IMR-90 (cell line): ENCODE data around the gene TBC1D32. TPM values are rescaled to one million over a fixed set of nuclear protein-coding genes. Genes with fewer than 3 reads are reported as not detected.

ENCODE experiments used
- ATAC-seq: fragments of 200-7000 bp; cut with Tn5 transposase; 2 replicates; pipeline ENCODE4 v1.9.1; 2020; ENCODE audit warnings: low read depth, mild to moderate bottlenecking, moderate library complexity
- BruUV-seq: library from RNA; stranded (reverse); fragments of 400-500 nt; replicated peaks from 2 replicates; lab custom pipeline; 2021; lab: Mats Ljungman, UMichigan
- CTCF ChIA-PET: fragments of 300-600 bp; formaldehyde crosslinking; extraction: SDS; loops from one replicate; lab custom pipeline; 2021; ENCODE audit warnings: antibody characterized with exemption; lab: Yijun Ruan, JAX
- POLR2A ChIA-PET: fragments of 300-600 bp; sonication (Branson Sonifier 250); formaldehyde crosslinking; loops from one replicate; lab custom pipeline; 2022; ENCODE audit warnings: antibody characterized with exemption; ENCODE audit not compliant: unreplicated experiment; lab: Charles Lee
- DNase-seq: peaks from one replicate; pipeline ENCODE4 v3.0.0; 2013
- H2AFZ ChIP-seq: replicated peaks from 2 replicates; pipeline ENCODE3; 2013; ENCODE audit warnings: low read length, mild to moderate bottlenecking; ENCODE audit not compliant: poor library complexity
- H2AK5ac ChIP-seq: 2 replicates; pipeline ENCODE4 v1.6.1; 2013; ENCODE audit warnings: low read depth, low read length, inconsistent platforms
- H2AK9ac ChIP-seq: replicated peaks from 2 replicates; pipeline ENCODE3; 2013; ENCODE audit warnings: mild to moderate bottlenecking, low read depth, low read length, moderate library complexity; ENCODE audit not compliant: poor library complexity
- H2BK120ac ChIP-seq: 2 replicates; pipeline ENCODE4 v1.6.1; 2013; ENCODE audit warnings: low read depth, low read length, inconsistent platforms
- H2BK15ac ChIP-seq: 3 replicates; pipeline ENCODE4 v1.6.1; 2013; ENCODE audit warnings: low read depth, low read length, inconsistent platforms
- H2BK20ac ChIP-seq: 2 replicates; pipeline ENCODE4 v1.6.1; 2013; ENCODE audit warnings: low read depth, mild to moderate bottlenecking, inconsistent platforms, low read length, moderate library complexity
- H2BK5ac ChIP-seq: 2 replicates; pipeline ENCODE4 v1.6.1; 2013; ENCODE audit warnings: mild to moderate bottlenecking, low read depth, low read length, inconsistent platforms; ENCODE audit not compliant: poor library complexity, severe bottlenecking
- H3K14ac ChIP-seq: replicated peaks from 2 replicates; pipeline ENCODE4 v1.6.1; 2013; ENCODE audit warnings: low read depth, low read length, inconsistent platforms
- H3K18ac ChIP-seq: 2 replicates; pipeline ENCODE4 v1.6.1; 2013; ENCODE audit warnings: low read depth, low read length, control low read depth
- H3K23ac ChIP-seq: 2 replicates; pipeline ENCODE4 v1.6.1; 2013; ENCODE audit warnings: low read depth, low read length, inconsistent platforms
- H3K27ac ChIP-seq: 2 replicates; pipeline ENCODE4 v1.5.1; 2013; ENCODE audit warnings: mild to moderate bottlenecking, control low read depth, low read length; ENCODE audit not compliant: insufficient read depth
- H3K27me3 ChIP-seq: 2 replicates; pipeline ENCODE4 v1.6.1; 2013; ENCODE audit warnings: low read length; ENCODE audit not compliant: control insufficient read depth, insufficient read depth
- H3K36me3 ChIP-seq: 2 replicates; pipeline ENCODE4 v1.6.1; 2013; ENCODE audit warnings: low read length, mixed read lengths; ENCODE audit not compliant: control insufficient read depth, insufficient read depth
- H3K4ac ChIP-seq: 2 replicates; pipeline ENCODE4 v1.6.1; 2013; ENCODE audit warnings: low read depth, low read length, inconsistent platforms
- H3K4me1 ChIP-seq: 2 replicates; pipeline ENCODE4 v1.6.1; 2013; ENCODE audit warnings: low read length, mixed read lengths; ENCODE audit not compliant: control insufficient read depth, insufficient read depth
- H3K4me2 ChIP-seq: 2 replicates; pipeline ENCODE4 v1.6.1; 2013; ENCODE audit warnings: low read depth, mild to moderate bottlenecking, control low read depth, low read length, moderate library complexity
- H3K4me3 ChIP-seq: 2 replicates; pipeline ENCODE4 v1.5.1; 2013; ENCODE audit warnings: low read depth, mild to moderate bottlenecking, control low read depth, low read length, moderate library complexity; ENCODE audit not compliant: insufficient read depth
- H3K56ac ChIP-seq: 2 replicates; pipeline ENCODE4 v1.6.1; 2013; ENCODE audit warnings: low read length, inconsistent platforms; ENCODE audit not compliant: insufficient read depth; ENCODE audit errors: extremely low read depth
- H3K79me1 ChIP-seq, 2 experiments: 2 replicates each; pipeline ENCODE4 v1.6.1; 2013; ENCODE audit warnings: low read length in 2 of 2, inconsistent platforms in 1 of 2, low read depth in 1 of 2
- H3K9ac ChIP-seq: 2 replicates; pipeline ENCODE4 v1.6.1; 2013; ENCODE audit warnings: low read depth, low read length, control low read depth
- H3K9me1 ChIP-seq: 2 replicates; pipeline ENCODE4 v1.6.1; 2013; ENCODE audit warnings: low read length, inconsistent platforms; ENCODE audit not compliant: insufficient read depth
- H3K9me3 ChIP-seq: 2 replicates; pipeline ENCODE4 v1.6.1; 2013; ENCODE audit warnings: low read length; ENCODE audit not compliant: control insufficient read depth, insufficient read depth
- H4K20me1 ChIP-seq: 2 replicates; pipeline ENCODE4 v1.6.1; 2013; ENCODE audit warnings: low read length, inconsistent platforms; ENCODE audit not compliant: insufficient read depth
- H4K5ac ChIP-seq: 2 replicates; pipeline ENCODE4 v1.6.1; 2013; ENCODE audit warnings: mild to moderate bottlenecking, low read depth, low read length, control low read depth
- H4K8ac ChIP-seq, 2 experiments: 2 replicates each; pipeline ENCODE4 v1.6.1; 2013; ENCODE audit warnings: low read depth in 2 of 2, low read length in 2 of 2, control low read depth in 1 of 2, inconsistent platforms in 1 of 2
- H4K91ac ChIP-seq: 2 replicates; pipeline ENCODE4 v1.6.1; 2013; ENCODE audit warnings: low read depth, low read length, inconsistent platforms; ENCODE audit not compliant: insufficient read depth
- BHLHE40 ChIP-seq: fragments of 150-350 bp; IDR thresholded peaks from 2 replicates; pipeline ENCODE4 v1.6.1; 2016; ENCODE audit warnings: mild to moderate bottlenecking, low read depth, low read length
- CHD1 ChIP-seq: IDR thresholded peaks from 2 replicates; pipeline ENCODE4 v1.6.1; 2012; ENCODE audit warnings: low read depth, low read length, improper control_type of control experiment
- ELK1 ChIP-seq: fragments of 150-350 bp; IDR thresholded peaks from 2 replicates; pipeline ENCODE4 v1.6.1; 2016; ENCODE audit warnings: low read depth, mild to moderate bottlenecking, low read length, moderate library complexity, borderline replicate concordance
- FOS ChIP-seq: fragments of 150-350 bp; IDR thresholded peaks from 2 replicates; pipeline ENCODE4 v1.6.1; 2016; ENCODE audit warnings: low read depth, low read length
- MAFK ChIP-seq: IDR thresholded peaks from 2 replicates; pipeline ENCODE4 v1.6.1; 2012; ENCODE audit warnings: low read depth, low read length, improper control_type of control experiment
- MAZ ChIP-seq: IDR thresholded peaks from 2 replicates; pipeline ENCODE4 v1.6.1; 2012; ENCODE audit warnings: low read depth, mild to moderate bottlenecking, low read length, improper control_type of control experiment, moderate library complexity, borderline replicate concordance
- MXI1 ChIP-seq: IDR thresholded peaks from 2 replicates; pipeline ENCODE4 v1.6.1; 2012; ENCODE audit warnings: low read depth, mild to moderate bottlenecking, low read length, moderate library complexity, borderline replicate concordance
- POLR2A ChIP-seq: IDR thresholded peaks from 2 replicates; pipeline ENCODE4 v1.6.1; 2012; ENCODE audit warnings: mild to moderate bottlenecking, low read depth, low read length
- RCOR1 ChIP-seq: IDR thresholded peaks from 2 replicates; pipeline ENCODE4 v1.6.1; 2012; ENCODE audit warnings: mild to moderate bottlenecking, low read length, improper control_type of control experiment; ENCODE audit not compliant: insufficient replicate concordance
- RFX5 ChIP-seq: IDR thresholded peaks from 2 replicates; pipeline ENCODE4 v1.8.0; 2012; ENCODE audit warnings: low read depth, mild to moderate bottlenecking, low read length, moderate library complexity
- SMC3 ChIP-seq: fragments of 150-350 bp; IDR thresholded peaks from 2 replicates; pipeline ENCODE4 v1.6.1; 2016; ENCODE audit warnings: low read depth, mild to moderate bottlenecking, antibody characterized with exemption, low read length, moderate library complexity
- WGBS, 2 experiments: methylation state at CpG; one replicate each; pipeline versions ENCODE4 v1.1.5 to v1.1.7; 2013; ENCODE audit warnings: missing lambda C conversion rate in 2 of 2; ENCODE audit not compliant: insufficient read length in 1 of 2; ENCODE audit errors: extremely low coverage in 2 of 2; 5-methylcytosine and 5-hydroxymethylcytosine counted together
- dilution Hi-C: fragments of 300-500 bp; cut with HindIII; formaldehyde crosslinking; loops from one replicate; pipeline ENCODE4 v1.14.3; 2018; ENCODE audit warnings: low sequenced_read_pairs; ENCODE audit not compliant: unreplicated experiment
- in situ Hi-C: fragments of 300-500 bp; cut with MboI; formaldehyde crosslinking; loops from 3 replicates; pipeline ENCODE4 v1.14.3; 2019; ENCODE audit warnings: low sequenced_read_pairs, inconsistent platforms, mixed read lengths
- intact Hi-C: fragments of 100-400 bp; cut with micrococcal nuclease; formaldehyde crosslinking; loops from 2 replicates; pipeline ENCODE4 v1.10.0; 2022
- polyA plus RNA-seq, 3 experiments: library from polyadenylated mRNA; depleted of rRNA; stranded (reverse); fragments of >200 nt; gene quantifications; 2 replicates each; pipeline ENCODE4 v1.2.3, GENCODE V29; 2012; ENCODE audit warnings: low replicate concordance in 1 of 3
- total RNA-seq: library from RNA; depleted of rRNA; stranded (reverse); fragments of >200 nt; gene quantifications from 2 replicates; pipeline ENCODE4 v1.2.3, GENCODE V29; 2012
- TF ChIP-seq, protein P1 (sequence below): fragments of 150-350 bp; IDR thresholded peaks from 2 replicates; pipeline ENCODE4 v1.6.1; 2017; ENCODE audit warnings: mild to moderate bottlenecking, antibody characterized with exemption, low read length, low read depth
- TF ChIP-seq, protein P2 (sequence below): conservative IDR thresholded peaks from 2 replicates; pipeline ENCODE4 v1.5.1; 2012; ENCODE audit warnings: mild to moderate bottlenecking, low read depth, low read length, improper control_type of control experiment

TBC1D32 gene
- total and polyA plus RNA-seq, 2 of the 4 experiments (the other 2 are of a cell fraction): 3.0 to 7.2 TPM

GRCh38 chr6:121335087-121336008 is 1.1 kb upstream of the TBC1D32 start:
- CTCF ChIA-PET: no interaction called here
- dilution Hi-C loops: no loop called here
- DNase-seq (no peak), ATAC-seq (no peak)
- H3K23ac ChIP-seq: peak overlapping the region; percentile 100; the same call in 1 of the 2 replicates
- peak overlapping the region; percentile 92; the same call in 1 of the 2 replicates for H3K18ac ChIP-seq
- intact Hi-C loops: loop anchor here (10.0 kb wide), 1 partner anchor 1991 kb away; the partner anchor contains the start of gene MAN1A1
- POLR2A ChIA-PET: no interaction called here
- peak overlapping the region; percentile 93 for H3K27ac ChIP-seq
- H2BK20ac ChIP-seq: 0 out of 2 replicates have a peak overlapping the region, but pooled peaks have one; percentile 5
- peak overlapping the region; percentile 93; the same call in 2 of the 3 replicates for H2BK15ac ChIP-seq
- peak overlapping the region; percentile 98 to 99 for H4K8ac ChIP-seq
- H3K4me3 ChIP-seq: peak overlapping the region; percentile 71
- H3K4me2 ChIP-seq: peak overlapping the region; percentile 82
- BruUV-seq: no TSS peak
- peak overlapping the region; percentile 100 for H3K14ac ChIP-seq
- no peak overlapping the region for H2AK5ac ChIP-seq
- H2BK5ac ChIP-seq: peak overlapping the region; percentile 92
- no peaks in the 10 kb centered on the region for H3K9me3 ChIP-seq
- peak overlapping the region; percentile 99 for H3K4ac ChIP-seq
- peak overlapping the region; percentile 95 for H4K91ac ChIP-seq
- H2AFZ ChIP-seq: peak overlapping the region; percentile 99
- H3K4me1 ChIP-seq: no peaks in the 10 kb centered on the region
- H3K9me1 ChIP-seq: no peaks in the 10 kb centered on the region
- H3K36me3 ChIP-seq: no peaks in the 10 kb centered on the region
- peak overlapping the region; percentile 94 for H4K5ac ChIP-seq
- H2AK9ac ChIP-seq: peak overlapping the region; percentile 18
- in situ Hi-C loops: no loop called here
- H4K20me1 ChIP-seq: no peaks in the 10 kb centered on the region
- H3K79me1 ChIP-seq: peaks cover 4 to 6% of the 10 kb centered on the region in 2 experiments; a peak in 3 of 4 replicates
- peak overlapping the region; percentile 98 for H3K56ac ChIP-seq
- H3K9ac ChIP-seq: peak overlapping the region; percentile 90
- no peaks in the 10 kb centered on the region; the same call in 1 of the 2 replicates for H3K27me3 ChIP-seq
- H2BK120ac ChIP-seq: peak overlapping the region; percentile 98
- WGBS, 2 experiments: 89% methylated on average over 5 of the region's 13 CpGs; no CpG with 5 or more reads in 1 of the 2 experiments
- no peak for TF ChIP-seq POLR2A
- TF ChIP-seq BHLHE40: no peak
- TF ChIP-seq MAFK: no peak
- TF ChIP-seq ELK1: no peak
- no peak for TF ChIP-seq RCOR1
- TF ChIP-seq MXI1: no peak
- TF ChIP-seq FOS: no peak
- no peak for TF ChIP-seq CHD1
- no peak for TF ChIP-seq SMC3
- TF ChIP-seq MAZ: no peak
- TF ChIP-seq, protein P1, sequence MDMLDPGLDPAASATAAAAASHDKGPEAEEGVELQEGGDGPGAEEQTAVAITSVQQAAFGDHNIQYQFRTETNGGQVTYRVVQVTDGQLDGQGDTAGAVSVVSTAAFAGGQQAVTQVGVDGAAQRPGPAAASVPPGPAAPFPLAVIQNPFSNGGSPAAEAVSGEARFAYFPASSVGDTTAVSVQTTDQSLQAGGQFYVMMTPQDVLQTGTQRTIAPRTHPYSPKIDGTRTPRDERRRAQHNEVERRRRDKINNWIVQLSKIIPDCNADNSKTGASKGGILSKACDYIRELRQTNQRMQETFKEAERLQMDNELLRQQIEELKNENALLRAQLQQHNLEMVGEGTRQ: no peak
- TF ChIP-seq, protein P2, sequence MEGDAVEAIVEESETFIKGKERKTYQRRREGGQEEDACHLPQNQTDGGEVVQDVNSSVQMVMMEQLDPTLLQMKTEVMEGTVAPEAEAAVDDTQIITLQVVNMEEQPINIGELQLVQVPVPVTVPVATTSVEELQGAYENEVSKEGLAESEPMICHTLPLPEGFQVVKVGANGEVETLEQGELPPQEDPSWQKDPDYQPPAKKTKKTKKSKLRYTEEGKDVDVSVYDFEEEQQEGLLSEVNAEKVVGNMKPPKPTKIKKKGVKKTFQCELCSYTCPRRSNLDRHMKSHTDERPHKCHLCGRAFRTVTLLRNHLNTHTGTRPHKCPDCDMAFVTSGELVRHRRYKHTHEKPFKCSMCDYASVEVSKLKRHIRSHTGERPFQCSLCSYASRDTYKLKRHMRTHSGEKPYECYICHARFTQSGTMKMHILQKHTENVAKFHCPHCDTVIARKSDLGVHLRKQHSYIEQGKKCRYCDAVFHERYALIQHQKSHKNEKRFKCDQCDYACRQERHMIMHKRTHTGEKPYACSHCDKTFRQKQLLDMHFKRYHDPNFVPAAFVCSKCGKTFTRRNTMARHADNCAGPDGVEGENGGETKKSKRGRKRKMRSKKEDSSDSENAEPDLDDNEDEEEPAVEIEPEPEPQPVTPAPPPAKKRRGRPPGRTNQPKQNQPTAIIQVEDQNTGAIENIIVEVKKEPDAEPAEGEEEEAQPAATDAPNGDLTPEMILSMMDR: no peak
- no peak for TF ChIP-seq RFX5
